Cortex of kidney (tissue), 1 donor: ENCODE data around the gene ELMOD1.

ENCODE experiments used
- DNase-seq: peaks from one replicate; lab custom pipeline; 2025; lab: John Stamatoyannopoulos, UW

ELMOD1 gene

DNA sequence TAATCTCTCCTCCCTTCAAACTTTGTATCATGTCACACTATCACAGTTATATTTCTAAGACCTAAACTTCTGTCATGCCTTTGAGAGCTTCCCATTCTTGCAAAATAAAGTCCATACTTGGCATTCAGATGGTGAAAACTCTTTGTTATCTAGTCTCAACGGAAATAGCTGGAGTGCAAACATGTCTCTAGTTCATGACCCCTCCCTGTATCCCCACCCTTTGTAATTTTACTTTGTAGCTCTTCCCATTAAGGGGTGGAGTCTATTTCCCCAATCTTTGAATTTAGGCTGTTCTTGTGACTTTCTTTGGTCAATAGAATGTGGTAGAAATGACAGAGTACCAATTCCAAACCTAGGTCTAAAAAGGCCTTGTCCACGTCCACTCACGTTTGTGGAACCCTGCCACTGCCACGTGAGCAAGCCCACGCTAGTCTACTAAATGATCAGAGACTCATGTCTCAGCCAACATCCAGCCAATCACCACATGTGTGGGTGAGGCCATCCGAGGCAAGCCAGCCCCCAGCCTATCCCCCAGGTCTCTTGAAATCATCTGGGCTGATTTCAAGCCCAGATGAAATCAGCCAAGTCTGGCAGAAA lies 97.5 kb downstream of the ELMOD1 start:
- DNase-seq, result no peak

DNA sequence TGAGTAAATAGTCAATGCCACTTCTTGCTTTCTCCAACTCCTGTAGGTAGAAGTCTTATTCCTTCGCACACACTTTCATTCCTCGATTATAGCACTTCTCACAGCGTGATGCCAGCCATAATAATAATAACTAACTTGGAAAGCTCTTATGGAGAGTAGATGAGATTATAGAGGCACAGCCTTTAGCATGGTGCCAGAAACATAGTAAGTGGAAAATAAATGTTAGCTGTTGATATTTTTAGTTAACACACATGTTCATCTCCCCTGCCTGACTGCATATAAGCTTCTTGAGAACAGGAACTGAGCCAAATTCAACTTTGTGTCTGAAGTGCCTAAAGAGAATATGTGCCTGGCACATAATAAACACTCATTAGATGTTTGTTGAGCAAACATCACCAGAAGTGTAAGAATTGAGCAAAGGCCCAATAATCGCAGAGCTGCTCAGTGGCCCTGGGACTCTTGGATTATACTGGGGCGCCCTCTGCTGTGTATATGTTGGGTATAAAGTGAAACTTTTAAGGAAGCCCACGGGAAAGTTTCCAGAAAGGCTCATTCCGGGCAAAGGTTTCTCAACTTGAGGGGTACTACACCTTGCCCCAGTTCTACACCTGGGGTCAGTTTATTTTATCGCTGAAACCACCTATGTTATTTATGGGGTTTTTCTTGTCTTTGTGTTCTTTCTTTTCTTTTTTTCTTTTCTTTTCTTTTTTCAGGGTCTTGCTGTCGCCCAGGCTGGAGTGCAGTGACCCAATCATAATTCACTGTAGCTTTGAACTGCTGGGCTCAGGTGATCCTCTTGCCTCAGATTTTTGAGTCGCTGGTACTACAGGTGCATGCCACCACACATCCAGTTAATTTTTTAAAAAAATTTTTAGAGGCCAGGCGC lies 98.6 kb downstream of the ELMOD1 start:
- no peak for DNase-seq

DNA sequence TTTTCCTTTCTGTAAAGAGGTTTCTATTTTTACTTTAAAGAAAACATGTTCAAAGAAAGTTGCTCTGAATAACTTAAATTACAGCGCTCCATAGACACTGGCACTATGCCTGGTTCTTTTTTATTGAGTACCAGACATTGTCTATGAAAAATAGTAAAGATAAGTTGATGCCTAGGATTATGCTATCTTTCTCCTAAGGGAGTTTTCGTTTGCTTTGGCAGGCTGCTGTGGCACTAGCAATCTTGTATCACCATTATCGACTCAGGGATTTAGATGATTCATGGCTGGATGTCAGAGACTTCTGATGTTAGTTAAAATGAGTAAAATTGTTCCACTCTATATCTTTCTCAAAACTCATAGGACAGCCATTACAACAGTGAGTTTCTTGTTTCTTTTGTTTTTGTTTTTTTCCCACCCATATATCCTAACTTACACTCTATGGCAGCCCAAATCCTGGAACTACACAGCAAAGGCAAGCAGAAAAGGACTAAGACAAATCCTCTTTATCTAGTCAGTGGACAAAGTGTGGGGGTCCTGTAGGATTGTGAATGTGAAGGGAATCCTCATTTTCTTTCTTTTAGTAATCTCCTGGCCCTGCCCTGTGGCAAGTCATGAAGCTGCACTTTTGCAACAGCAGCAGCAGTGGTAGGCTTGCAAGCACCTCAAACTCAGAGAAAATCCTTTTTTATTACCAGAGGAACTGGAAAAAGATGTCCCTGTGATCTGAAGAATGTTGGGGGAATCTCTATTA lies 100.2 kb downstream of the ELMOD1 start:
- DNase-seq, result no peak

DNA sequence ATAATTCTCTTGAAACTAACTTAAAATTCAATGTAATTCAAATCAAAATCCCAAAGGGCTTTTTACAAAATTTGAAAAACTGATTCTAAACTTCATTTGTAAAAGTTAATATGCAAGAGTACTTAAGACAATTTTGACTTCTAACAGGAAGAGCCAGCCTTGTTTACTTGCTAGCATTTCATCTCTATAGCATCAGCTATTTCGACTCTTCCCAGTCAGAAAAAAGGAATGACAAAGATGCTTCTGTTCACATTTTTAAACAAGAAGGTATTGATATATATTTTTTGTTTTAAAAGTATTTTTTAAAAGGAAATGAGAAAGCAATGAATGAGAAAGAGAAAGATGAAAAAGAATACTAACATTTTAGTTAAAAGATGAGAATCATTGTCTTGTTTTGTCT lies 104.5 kb downstream of the ELMOD1 start:
- no peak for DNase-seq

DNA sequence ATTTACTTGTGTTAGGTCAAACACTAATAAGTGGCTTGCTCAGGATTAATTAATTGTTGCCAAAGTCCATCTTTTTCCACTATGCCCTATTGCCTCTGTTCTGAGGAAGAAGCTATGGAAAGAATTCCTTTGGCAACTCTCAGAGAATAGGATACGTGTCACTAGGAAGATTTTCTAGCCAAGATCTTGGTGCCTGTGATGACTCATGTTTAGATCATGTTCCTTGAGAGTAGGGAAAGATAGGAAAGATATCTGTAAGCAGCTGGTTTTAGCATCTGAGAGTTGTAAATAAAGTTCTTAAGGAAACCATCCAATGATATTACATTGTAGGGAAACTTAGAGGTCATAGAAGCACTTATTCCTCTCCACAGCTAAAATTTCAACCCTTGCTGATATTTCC lies 105.2 kb downstream of the ELMOD1 start:
- DNase-seq, result no peak

DNA sequence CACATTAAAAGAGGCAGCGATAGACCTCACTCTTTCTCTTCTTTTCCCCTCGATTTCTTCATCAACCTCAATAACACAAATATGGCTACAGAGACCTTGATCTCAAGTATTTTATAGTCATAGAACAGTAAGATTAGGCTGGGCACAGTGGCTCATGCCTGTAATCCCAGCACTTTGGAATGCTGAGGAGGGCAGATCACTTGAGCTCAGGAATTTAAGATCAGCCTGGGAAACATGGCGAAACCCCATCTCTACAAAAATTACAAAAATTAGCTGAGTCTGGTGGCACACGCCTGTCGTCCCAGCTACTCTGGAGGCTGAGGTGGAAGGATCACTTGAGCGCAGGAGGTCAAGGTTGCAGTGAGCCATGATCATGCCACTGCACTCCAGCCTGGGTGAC lies 106.3 kb downstream of the ELMOD1 start:
- DNase-seq, result no peak

DNA sequence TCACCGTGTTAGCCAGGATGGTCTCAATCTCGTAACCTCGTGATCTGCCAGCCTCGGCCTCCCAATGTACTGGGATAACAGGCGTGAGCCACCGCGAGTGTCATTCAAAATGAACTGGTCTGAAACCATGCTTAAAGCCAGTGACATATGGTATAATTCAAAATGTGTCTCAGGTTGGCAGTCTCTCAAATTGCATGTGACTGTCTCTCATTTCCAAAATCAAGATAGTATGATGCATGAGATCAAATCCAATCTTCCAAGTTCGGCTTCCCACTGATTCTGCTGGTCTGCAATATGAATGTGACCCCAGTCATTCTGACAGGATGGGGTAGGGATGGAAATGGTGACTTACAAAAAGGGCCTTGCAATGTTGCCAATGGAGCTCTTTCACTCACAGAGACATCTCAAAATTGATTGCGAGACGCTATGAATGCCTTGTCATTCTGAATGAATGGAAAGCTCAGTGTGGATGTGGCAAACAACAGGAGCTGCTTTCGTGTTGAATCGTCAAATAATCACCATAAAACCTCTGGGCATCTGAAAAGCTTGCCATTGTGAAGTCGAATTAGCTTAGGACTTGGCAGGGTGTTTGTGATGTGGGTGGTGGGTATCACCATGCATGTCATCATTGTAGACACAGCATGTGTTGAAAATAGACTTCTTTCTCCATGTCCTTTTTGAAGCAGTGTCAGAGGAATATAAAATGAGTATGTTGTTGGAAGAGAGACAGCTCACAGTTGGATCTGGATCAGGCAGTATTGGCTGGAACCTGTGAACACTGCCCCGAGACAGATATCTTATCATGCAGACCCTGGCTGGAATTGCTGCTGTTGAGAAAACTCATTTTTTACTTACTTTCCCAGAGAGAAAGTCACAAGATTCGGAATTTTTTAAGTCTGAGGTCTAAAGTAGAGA lies 108.7 kb downstream of the ELMOD1 start:
- DNase-seq, result no peak

DNA sequence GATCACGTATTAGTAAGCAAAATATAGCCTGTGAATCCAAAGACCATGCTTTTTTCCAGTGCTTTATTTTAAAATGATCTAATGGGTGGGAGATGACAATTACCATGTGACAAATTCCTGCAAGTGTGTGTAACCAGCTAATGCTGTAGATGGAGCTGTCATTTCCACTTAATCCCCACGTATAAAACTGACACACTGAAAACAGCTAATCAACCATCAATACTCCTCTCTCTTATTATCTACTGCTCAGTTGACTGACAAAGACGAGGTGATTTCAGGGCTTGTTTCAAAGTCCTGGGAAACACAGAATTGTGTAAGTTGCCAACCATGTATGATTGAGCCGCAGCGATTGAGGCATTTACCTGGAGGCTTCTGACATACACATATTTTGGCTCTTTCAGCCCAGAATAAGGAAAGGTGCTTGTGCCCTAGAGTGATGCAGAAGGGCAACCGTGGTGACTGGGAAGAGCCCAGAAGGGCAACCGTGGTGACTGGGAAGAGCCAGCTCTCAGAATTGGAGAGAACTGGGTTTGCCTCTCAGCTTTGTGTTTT lies 111.2 kb downstream of the ELMOD1 start:
- DNase-seq, result no peak

DNA sequence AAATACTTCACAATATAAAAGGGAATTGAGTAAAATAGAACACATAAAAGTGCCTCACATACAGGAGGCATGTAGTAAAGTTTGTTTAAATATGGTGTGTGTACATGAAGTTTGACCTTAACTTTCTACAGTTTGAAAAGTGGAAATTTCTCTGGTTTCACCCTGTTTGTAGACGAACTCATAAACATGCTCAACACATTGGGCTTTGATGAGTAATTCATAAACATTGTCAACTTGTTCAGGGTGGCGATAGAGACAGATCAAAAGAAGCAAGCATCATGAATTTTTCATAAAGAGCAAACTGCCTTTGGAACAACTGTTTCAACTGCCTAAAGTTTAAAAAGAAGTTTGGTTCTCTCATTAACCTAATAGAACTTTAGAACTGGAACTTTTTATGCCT lies 111.8 kb downstream of the ELMOD1 start:
- no peak for DNase-seq

DNA sequence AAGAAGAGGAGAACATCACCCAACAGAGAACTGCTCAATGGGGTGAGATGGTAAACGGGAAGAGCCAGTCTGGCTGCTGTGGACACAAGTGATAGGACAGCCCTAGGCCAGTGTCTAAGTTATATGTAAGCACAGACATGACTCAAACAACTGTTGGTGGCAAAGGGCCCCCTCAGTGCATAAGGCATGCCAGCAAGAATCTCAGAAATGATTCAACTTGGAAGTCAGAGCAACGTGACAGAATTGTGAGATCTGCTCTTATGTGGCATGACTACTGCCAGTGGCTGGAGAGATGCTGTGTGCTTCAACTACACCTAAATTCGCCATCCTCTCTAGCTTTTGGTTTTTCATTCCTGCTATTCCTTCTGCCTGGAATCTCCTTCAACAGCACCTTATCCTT lies 113.5 kb downstream of the ELMOD1 start:
- DNase-seq, result no peak

DNA sequence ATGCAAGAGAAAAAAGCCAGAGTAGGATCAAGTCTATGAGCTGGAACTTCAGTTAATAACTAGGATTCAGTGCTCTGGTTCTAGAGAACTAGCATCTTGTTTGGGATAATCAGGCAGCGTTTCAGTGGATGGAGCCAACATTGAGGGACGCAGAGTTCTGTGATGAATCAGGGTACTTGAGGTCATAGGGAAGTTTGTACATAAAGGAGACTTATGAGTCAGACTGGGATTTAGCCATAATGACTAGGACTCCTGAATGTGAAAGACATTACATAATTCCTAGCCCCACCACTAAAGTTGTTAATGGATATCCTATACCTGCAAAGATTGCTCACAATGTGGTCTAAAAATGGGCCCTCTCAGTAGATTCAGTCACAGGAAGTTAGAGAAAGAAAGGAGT lies 114.1 kb downstream of the ELMOD1 start:
- no peak for DNase-seq

DNA sequence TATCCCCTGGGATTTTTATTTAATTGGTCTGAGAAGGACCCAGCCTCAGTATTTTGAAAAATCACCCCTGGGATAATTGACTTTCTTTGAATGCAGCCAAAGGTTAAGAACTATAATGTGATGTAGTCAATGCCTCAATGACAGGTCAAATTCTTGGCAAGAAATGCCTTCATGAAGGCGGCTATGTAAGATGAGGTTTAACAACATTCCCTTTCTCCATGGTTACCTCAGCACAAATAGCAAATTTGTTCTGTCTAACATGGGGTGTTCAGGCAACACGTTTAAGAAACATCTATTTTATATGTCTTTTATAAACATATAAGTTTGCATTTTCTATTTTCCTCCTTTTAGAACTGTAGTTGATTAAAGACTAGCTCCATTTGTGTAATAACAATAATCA lies 115.6 kb downstream of the ELMOD1 start:
- no peak for DNase-seq

DNA sequence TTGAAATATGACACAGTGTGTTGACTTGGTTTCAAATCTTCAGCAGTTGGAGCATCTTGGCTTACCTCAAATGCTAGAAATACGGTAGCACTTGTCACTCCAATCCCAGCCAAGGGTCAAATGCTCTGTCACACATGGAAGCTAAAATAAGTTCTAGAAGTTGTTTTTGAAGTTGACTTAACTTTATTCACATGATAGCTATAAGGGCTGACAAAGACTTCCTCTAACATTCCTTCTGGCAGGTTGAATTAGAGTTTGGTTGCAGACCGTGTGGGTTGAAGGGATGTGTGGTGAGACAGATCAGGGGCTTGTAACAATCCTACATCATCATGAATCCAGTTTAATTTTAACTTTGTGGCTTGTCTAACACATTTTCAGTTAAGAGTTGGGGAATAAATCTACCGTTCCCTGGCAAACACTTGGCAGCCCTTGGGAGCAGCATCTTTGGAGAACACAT lies 116.3 kb downstream of the ELMOD1 start:
- no peak for DNase-seq

DNA sequence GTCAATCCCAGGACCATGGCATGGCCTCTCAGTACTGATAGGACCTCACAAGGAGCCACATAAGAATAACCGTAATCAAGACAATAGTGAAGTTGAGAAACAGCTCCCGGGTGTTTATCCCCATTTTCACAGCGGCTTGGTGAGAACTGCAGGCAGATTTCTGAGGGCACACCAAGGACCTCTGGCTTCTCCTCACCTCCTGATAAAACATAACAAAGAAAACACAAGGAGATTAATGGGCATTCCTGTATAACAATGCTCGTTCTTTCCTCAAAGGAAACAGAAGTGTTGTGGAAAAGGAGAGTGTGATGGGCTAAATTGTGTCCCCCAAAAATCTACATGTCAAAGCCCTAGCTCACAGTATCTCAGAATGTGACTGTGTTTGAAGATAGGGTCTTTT lies 116.9 kb downstream of the ELMOD1 start:
- no peak for DNase-seq

DNA sequence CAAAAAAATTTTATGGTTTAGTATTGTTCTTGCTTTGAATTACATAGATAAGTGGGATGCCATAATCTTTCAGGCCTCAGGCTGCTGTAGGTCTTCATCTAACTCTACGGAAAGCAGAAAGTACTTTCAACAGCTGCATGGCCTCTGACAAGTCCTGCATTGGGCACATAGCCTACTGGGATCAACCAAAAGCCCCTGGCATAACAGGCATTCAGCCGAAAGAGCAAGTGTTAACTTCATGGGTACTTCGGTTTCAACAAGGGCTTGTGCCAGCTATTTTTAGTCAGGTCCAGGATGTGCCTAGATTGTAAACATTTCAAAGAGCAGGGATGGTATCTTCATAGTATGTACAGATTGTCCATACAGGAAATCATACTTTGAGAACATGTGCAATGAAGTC lies 117.8 kb downstream of the ELMOD1 start:
- DNase-seq, result no peak

DNA sequence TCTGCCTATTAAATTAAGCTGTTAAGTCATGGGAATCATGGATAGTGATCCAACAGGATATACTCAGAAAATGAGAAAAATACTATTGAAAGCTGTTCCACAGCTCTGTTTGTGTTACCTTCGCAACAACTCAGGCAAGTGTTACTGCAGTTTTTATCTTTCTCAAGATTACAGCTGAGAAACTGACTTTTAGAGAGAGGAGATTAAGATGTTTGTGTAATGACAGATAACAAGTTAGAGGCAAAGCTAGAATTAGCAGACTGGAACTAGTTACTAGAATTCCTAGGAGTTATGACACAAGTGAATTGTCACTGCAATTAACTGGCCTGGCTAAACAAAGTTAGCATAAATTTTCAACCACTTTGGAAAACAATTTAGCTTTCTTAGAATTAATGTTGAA lies 119.4 kb downstream of the ELMOD1 start:
- DNase-seq, result no peak

DNA sequence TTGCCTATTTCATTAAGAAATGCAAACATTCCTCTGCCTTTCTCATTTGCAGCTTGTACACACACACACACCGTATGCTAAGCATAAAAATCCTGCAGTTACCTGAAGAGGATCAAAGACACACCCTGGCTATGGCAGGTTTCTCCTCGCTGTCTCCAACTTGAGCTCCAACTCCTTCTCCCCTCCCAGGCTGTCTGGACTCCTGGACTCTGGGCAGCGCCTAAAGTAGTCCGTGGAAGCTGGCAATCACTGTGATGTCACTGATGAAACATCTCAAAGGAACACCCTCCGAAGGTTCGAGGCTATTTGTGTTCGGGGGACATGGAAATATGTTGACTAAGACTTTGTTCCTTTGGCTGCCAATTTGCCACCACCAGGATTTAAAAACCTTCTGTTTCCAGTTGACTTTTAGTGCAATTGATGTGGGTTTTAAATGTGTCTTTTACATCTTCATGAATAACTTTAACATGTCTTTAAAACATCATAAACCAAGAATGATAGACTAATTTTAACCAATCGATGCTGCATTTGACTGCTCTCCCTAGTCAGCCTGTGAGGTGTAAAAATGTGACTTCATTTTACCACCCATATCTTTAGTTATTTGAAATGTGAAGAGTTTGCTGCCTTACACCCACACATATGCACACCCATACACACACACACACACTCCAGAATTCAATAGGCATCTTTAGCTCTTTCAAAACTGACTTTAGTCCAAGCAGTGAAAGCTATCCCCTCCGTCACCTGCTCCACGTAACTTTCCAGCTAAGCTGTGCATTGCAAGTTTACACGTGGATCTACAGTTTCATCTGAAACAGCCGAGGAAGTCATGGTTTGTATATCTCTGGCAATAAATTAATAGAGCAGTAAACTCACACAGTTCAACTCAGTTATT lies 121.2 kb downstream of the ELMOD1 start, which contains the start of gene SLN:
TSS of gene SLN (minus strand) at position 196 of the 895 bp plus-strand sequence.
- no peak for DNase-seq

DNA sequence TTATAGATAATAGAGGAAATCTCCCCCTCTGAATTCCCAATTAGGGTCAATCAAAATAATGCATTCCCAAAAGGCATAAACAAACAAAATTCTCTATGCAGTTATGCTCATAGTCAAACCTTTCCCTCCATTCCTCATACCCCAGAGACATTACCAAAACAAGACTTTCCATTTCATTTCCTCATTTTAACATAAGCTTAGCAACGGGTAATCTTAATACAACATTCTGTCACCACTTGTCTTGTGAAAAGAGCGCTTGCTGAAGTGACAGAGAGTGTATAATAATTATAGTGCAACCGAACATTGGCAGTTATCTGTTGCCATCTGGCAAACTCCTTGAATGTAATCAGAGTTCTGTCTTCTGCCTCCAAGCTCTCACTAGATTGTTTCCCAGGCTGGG lies 122.1 kb downstream of the ELMOD1 start:
- no peak for DNase-seq
